ENCODE measurements around the gene ADAMTS19.
"Not testable (repeated sequence)": the region's sequence is repeated elsewhere in the genome, so short reads cannot be mapped to it uniquely, and the experiment has no call there.

ADAMTS19 gene

GRCh38 chr5:129459777-129460671, at the start of gene ADAMTS19:
TSS of gene ADAMTS19 (plus strand) at chr5:129460298. CDS start at chr5:129460392, 94 bp downstream.
- peak; percentile 20 for DNase-seq (ENCODE audit: low spot score)

DNA sequence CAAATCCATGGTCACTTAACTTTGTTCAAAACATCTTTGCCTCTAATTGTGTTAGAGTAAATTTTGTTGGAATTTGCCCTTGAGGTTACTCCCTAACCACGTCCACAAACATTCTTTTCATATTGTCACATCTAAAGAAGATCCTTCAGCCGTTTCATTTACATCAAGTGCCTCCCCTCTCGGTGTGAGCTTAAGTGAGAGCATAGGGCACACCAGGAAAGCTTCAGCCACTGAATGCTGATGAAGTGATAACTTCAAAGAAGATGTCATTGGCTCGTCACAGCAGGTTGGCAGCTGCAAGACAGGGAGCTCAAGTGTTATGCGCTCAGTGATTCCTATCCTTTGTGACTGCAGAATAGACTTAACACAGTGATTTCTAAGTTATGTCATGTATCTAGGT, 49.6 kb upstream of the ADAMTS19 start:
- no peak for DNase-seq (ENCODE audit: low spot score)

DNA sequence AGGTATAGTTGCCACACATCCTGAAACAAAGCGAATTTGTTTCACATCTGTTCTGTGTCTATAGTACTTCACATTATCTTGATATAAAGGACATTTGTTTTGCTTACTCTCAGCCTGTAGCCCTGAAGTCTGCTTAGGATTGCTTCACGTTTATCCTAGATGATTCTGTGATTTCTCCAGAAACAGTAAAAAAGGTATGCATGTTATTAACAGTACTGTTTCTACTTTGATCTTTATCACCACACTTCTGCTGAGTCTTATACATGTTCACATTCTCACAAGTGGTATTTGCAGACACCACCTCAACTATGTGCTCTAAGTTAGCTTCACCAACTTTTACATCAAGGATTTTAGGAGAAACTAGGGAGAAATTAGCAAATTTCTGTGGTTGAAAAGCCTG, 47.4 kb upstream of the ADAMTS19 start:
- DNase-seq (ENCODE audit: low spot score) = no peak

- no peak for DNase-seq (ENCODE audit: low spot score)
Observed at GRCh38 chr5:129413570-129413969, 46.5 kb upstream of the ADAMTS19 start.

DNA sequence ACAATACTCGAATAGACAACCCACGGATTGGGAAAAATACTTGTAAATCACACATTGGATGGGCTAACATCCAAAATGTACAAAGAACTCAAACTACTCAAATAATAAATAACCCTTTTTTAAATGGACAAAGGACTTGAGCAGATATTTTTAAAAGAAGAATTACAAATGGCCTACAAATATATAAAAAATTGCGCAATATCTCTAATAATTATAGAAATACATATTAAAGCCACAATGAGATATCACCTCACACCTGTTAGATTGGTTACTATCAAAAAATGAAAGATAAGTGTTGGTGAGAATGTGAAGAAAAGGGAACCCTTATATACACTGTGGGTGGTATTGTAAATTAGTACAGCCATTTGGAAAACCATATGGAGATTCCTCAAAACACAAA, 40.8 kb upstream of the ADAMTS19 start:
- DNase-seq (ENCODE audit: low spot score) = no peak

DNA sequence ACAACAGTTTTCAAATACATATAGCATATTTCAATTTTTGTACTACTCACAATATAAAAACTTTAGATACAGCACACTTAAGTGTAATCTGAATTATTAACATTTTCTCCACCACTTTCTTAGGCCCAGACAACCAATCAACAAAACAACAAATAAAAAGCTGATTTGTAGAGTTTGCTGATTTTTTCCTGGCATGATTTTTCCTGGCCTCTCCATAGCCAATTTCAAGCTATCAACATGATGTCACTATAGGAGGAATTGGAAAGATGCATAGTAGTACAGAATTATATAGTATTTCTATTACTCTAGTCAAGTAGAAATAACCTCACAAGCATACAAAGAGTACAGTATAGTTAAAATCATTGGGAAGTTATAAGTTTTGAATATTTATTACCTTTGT, 35.1 kb upstream of the ADAMTS19 start:
- no peak for DNase-seq (ENCODE audit: low spot score)

DNA sequence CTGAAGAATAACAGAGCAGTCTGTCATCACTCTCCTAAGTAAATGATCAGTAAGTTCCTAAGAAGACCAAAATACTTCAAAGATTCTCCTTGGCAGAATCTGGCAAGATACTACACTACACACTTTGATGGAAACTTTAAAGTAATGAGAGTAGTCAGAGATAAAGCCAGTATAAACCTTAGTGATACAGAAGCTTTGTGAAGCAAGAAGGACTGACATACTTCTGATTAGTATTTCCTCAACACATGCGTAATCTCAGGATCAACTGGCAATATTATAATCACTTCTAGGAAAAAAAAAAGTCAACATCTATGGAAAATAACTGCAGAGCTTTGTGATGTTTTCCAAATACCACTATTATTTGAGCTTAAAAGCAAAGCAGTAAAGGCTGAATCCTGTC, 34.0 kb upstream of the ADAMTS19 start:
- no peak for DNase-seq (ENCODE audit: low spot score)

- DNase-seq (ENCODE audit: low spot score) = not testable (repeated sequence)
Observed at GRCh38 chr5:129428636-129429035, 31.5 kb upstream of the ADAMTS19 start.

GRCh38 chr5:129431406-129431805, 28.7 kb upstream of the ADAMTS19 start:
- DNase-seq (ENCODE audit: low spot score) = no peak

GRCh38 chr5:129438322-129438721, 21.8 kb upstream of the ADAMTS19 start:
- DNase-seq (ENCODE audit: low spot score) = no peak

GRCh38 chr5:129440424-129440823, 19.7 kb upstream of the ADAMTS19 start:
- DNase-seq (ENCODE audit: low spot score) = no peak

- DNase-seq (ENCODE audit: low spot score) = no peak
Observed at GRCh38 chr5:129441096-129441495, 19.0 kb upstream of the ADAMTS19 start.

- DNase-seq (ENCODE audit: low spot score) = no peak
Observed at GRCh38 chr5:129445379-129445778, 14.7 kb upstream of the ADAMTS19 start.

DNA sequence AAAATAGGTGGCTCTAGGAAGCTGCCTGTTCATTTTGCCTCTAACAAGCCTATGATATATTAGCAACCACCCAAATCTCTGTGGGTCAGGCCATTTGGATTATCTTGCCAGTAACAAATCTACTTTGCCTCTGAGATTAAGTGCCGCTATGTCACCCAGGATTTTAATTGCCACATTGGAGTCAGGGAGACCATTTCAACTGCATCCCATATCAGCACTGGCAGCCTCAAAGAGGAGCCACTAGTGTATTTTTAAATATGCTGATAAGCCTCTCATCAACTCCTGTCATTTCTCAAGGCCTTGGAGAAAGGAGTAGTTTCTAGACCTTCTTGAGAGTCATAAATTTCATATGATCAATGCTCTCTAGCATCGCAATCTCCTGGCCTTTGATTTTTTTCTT, 12.1 kb upstream of the ADAMTS19 start:
- no peak for DNase-seq (ENCODE audit: low spot score)

GRCh38 chr5:129448654-129449053, 11.4 kb upstream of the ADAMTS19 start:
- DNase-seq (ENCODE audit: low spot score) = no peak

DNA sequence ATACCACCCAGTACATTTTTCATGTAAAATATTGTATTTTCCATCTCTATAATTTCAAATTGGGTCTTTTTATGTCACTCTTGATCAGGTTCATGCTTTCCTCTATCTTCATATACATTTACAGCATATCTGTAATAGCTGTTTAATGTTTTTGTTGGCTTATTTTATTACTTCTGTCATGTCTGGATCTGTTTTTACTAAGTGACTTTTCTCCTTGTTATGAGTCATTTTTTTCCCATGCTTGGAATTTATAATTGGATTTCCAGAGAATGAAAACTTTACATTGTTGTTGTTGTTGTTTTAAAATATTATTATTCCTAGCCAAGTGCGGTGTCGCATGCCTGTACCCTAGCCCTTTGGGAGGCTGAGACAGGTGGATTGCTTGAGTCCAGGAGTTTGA, 5.6 kb upstream of the ADAMTS19 start:
- DNase-seq (ENCODE audit: low spot score) = no peak

GRCh38 chr5:129459450-129459776, 685 bp upstream of the ADAMTS19 start:
- no peak for DNase-seq (ENCODE audit: low spot score)

GRCh38 chr5:129460672-129460935, 506 bp downstream of the ADAMTS19 start:
- no peak for DNase-seq (ENCODE audit: low spot score)

- DNase-seq (ENCODE audit: low spot score) = peak; percentile 44
Observed at GRCh38 chr5:129460936-129461710, 1.0 kb downstream of the ADAMTS19 start.

DNA sequence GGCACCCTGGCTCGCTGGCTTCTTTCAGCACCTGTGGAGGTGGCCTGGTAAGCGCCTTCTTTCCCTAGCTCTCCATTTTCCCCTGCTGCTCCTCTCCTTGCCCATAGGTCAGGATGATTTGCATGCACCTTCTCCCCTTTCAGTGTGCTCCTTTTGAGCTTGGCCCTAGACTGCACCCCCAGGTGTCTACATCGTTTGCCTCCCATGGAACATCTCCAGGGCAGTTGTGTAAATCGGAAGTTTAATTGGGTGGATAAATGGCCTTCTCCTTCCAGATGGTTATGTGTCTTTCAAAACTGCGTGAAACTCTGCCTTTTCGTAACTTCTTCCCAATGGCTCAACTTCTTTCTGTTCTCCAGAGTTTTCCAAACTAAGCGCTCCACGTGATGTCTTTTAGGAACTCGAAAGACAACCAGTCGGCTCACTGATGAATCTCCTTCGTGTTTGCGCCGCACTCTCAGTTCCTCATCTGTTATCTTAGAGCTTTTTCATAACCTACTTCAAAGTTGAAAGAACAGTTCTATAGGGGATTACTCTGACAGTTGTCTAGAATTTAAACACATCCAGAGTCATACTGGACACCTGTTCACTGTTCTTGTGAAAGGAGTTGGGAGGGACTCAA, 1.7 kb downstream of the ADAMTS19 start:
- DNase-seq (ENCODE audit: low spot score) = no peak

- no peak for DNase-seq (ENCODE audit: low spot score)
Observed at GRCh38 chr5:129465776-129466344, 5.8 kb downstream of the ADAMTS19 start.

- no peak for DNase-seq (ENCODE audit: low spot score)
Observed at GRCh38 chr5:129474544-129474943, 14.4 kb downstream of the ADAMTS19 start.

- no peak for DNase-seq (ENCODE audit: low spot score)
Observed at GRCh38 chr5:129476751-129477150, 16.7 kb downstream of the ADAMTS19 start.

Measured in LoVo (cell line).